SH-SY5Y (cell line): ENCODE measurements around the gene EXOC6B.

Source experiments
- GATA2 ChIP-seq: IDR thresholded peaks from 2 replicates; pipeline ENCODE4 v1.6.1; 2011; ENCODE audit warnings: mild to moderate bottlenecking, low read depth, low read length
- GATA3 ChIP-seq: IDR thresholded peaks from 2 replicates; pipeline ENCODE4 v1.6.1; 2011; ENCODE audit warnings: low read depth, mild to moderate bottlenecking, low read length, moderate library complexity

DNA sequence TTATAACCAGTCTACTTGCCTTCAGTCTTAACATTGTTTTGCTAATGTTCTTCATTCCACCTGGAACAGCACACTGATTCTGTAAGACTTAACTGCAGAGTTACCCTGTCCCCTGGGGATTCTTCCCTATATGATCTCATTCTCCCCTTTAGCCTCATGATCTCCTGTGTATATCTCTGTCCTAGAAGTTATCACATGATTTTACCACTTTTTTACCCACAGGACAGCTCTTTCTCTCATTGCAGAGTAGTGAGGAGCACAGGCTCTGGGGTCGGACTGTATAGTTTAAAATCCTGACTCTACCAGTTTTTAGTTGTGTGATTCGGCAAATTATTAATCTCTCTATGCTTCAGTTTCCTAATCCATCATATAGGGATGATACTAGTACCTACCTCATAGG is 14.2 kb upstream of the EXOC6B start:
- TF ChIP-seq GATA2 (no peak), GATA3 (no peak)
